ENCODE measurements around the gene URB1. TPM values are rescaled to one million over a fixed set of nuclear protein-coding genes. Genes with fewer than 3 reads are reported as not detected.
"Not testable (repeated sequence)": the region's sequence is repeated elsewhere in the genome, so short reads cannot be mapped to it uniquely, and the experiment has no call there.

Gene URB1, protein sequence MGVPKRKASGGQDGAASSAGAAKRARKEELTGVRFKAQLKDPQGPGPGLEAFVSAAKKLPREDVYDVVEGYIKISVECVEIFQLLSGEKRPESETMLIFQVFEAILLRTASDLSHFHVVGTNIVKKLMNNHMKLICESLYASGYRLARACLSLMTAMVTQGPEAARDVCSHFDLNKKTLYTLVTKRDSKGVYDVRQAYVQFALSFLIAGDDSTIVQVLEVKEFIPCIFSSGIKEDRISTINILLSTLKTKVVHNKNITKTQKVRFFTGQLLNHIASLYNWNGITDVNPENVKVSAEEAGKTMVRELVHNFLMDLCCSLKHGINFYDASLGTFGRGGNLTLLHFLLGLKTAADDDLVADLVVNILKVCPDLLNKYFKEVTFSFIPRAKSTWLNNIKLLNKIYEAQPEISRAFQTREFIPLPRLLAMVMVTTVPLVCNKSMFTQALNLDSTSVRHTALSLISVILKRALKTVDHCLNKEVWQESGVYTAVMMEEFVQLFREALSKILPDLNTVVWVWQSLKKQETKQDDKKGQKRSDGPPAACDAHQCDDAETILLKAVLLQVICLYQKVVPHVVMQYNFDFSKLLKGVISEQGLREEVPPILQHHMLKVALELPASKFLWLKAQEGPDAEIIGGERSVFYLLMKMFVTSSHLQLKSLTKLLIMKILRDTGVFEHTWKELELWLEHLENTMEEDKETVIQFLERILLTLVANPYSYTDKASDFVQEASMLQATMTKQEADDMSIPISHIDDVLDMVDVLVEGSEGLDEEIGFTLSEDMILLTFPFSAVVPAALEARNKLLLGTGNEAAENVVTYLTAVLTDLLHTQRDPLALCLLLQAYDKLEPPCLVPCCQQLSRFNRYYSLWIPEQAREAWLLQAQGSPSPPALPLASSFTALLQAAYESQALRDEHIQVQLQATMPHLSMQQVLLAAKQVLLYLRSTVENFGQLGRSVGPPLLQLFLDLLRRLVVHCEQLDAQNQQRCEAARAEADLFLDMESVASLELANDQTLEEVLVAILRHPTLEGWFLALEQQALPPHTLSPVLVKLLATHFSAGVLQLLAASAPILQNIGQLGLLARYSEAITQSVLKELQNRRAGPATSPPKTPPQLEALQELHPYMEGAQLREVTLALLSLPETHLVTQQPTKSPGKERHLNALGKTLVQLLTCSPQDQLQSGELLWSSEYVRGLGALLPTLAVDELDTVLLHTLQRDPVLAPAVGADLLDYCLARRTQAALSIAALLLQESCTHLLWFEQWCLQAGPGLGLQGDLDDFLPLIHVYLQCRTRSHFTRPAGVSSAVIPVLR (N-terminal part only)
- total RNA-seq (2014; rRNA removed; shearing (Covaris generic)): 7.3 and 9.8 TPM in 2 replicates

- DNase-seq (ENCODE audit: low spot score): peak; percentile 74
Measured at GRCh38 chr21:32392880-32393676, at the start of gene URB1. Gene URB1, minus strand, starts transcription at chr21:32393012. Its CDS starts 102 bp downstream, at chr21:32392910.

GRCh38 chr21:32437729-32438128 lies 44.9 kb upstream of the URB1 start:
- no peak for DNase-seq (ENCODE audit: low spot score)

DNA sequence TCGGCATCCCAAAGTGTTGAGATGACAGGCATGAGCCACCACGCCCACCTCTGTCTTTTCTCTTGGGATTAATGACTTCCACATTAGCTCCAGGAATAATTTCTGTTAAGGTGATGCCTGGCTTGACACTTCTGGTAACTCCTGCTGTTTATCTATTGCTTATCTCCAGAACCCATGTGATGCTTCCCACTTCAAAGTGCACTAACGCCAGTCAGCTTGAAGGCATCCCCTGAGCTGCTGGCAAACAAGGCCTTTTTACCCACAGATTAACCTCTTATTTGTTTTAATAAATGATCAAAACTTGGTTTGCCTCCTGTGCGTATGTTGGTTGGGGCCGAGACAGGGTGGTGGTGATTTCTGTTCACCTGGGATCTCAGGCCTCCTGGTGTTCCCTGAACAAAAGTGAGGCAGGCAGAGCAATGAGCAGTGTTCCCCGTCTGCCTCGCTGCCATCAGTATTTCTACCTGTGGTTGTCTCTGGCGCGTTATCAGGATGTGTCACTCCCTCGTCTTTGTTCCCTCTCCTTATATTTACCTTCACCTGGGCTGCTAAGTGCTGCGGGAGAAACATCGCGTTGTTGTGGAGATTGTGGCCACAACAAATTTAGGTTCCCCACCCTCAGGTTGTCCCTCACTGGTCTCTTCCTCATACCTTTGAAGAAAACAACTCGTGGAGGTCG lies 40.3 kb upstream of the URB1 start:
- not testable (repeated sequence) for DNase-seq (ENCODE audit: low spot score)

DNA sequence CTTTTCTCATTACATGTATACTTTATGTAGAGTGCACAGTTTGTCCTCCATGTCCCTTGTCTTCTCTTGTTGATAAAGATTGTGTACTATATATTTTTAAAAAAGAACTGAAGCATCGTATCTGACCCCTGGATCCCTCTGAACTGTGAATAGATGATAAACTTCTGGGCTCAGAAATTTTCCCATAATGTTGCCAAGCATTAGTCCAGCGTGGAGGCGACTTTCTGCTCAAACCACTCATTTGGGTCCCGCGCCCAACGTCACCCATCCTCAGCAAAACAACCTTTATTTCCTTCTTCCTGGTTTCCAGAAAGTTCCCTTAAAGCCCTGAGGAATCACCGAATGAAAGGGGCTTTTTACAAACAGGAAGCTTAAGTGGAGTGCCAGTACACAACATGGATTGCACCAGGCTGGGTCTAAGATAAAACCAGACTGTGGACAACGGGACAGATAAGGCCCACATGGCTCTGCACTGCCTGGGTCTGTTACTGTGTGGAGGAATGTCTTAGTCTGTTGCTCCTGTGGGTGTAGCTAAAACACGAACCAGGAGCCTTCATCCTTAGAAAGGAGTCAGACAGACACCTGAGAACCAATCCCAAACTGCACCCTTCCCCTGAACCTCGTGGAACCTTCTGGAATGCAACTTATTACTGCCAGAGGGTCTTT lies 35.3 kb upstream of the URB1 start:
- DNase-seq (ENCODE audit: low spot score): no peak

- DNase-seq (ENCODE audit: low spot score): no peak
Measured at GRCh38 chr21:32426592-32427051, 33.8 kb upstream of the URB1 start.

DNA sequence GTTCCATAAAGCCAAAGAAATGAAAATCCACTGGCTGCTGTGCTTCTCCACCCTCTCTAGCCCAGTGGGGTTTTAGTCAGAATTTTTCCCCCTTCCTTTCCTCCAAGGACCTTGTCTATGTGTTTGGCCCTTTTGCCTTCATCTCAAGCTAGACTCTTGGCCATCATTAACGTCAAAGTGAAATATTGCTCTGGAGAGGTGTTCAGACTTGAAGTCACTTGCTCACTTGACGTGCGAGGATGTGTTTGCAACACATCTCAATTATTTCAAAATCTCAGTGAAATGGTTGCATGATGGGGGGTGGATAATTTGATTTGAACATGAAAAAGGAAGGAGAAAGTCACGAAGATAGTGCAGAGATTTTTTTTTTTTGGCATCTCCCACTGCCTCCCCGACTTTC lies 33.3 kb upstream of the URB1 start:
- no peak for DNase-seq (ENCODE audit: low spot score)

- no peak for DNase-seq (ENCODE audit: low spot score)
Measured at GRCh38 chr21:32425628-32426027, 32.8 kb upstream of the URB1 start.

- DNase-seq (ENCODE audit: low spot score): no peak
Measured at GRCh38 chr21:32424674-32425073, 31.9 kb upstream of the URB1 start.

- no peak for DNase-seq (ENCODE audit: low spot score)
Measured at GRCh38 chr21:32424191-32424535, 31.4 kb upstream of the URB1 start.

- no peak for DNase-seq (ENCODE audit: low spot score)
Measured at GRCh38 chr21:32423320-32424190, 30.7 kb upstream of the URB1 start.

DNA sequence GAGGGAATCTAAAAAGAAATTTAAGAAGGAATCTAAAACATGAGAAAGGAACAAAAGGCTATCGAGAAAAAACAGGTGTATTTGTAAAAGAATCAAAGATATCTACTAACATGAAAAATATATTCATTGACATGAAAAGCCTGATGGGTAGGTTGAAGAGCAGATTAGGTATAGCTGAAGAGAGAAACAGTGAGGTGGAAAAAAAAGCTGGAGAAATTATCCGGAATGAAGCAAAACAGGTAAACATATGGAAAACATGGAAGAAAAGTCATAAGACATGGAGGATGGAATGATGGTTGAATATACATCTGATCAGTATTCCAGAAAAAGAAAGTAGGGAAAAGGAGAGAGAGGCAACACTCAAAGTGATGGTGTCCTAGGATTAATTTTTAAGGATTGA lies 29.3 kb upstream of the URB1 start:
- DNase-seq (ENCODE audit: low spot score): no peak

- no peak for DNase-seq (ENCODE audit: low spot score)
Measured at GRCh38 chr21:32418146-32418545, 25.3 kb upstream of the URB1 start.

DNA sequence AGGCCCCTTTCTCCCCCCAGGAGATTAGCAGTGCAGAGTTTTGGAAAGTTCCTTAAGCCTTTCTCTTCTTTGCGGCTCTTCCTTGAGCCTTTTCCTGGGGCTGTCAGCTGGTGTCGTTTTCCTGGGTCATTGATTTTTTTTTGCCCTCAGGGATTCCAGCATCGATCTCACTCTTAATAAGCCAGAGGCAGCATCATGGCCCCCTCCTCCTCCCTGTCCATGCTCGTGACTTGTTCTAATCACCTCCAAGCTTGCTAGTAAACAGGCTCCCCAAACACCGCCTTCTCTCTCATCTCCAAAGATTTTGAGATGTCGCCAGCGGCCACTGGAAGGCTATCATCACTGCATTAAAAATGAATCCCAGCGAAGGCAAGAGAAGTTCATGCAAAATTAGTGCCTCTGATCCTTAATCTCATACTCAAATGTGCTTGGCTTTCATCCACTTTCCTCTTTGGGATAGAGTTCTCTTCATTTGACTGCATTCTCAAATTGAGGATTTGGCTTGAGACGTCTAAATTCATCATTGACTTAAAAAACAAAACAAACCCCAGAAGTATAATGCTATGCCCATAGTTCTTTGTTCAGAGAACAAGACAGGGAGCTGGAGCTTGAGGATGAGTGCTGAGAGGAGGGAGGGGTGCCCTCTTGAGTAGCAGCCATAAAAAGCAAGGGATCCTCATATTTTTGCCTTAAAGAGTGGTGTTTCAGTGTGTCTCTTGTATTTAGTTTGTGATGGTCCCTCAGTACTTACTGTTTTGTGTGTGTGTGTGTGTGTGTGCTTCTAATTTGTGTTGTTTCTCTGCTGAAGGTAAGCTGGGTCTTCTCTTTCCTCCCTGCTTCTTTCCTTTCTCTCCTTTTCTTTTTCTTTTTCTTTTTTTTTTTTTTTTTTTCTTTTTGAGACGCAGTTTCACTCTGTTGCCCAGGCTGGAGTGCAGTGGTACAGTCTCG lies 22.9 kb upstream of the URB1 start:
- DNase-seq (ENCODE audit: low spot score): no peak

DNA sequence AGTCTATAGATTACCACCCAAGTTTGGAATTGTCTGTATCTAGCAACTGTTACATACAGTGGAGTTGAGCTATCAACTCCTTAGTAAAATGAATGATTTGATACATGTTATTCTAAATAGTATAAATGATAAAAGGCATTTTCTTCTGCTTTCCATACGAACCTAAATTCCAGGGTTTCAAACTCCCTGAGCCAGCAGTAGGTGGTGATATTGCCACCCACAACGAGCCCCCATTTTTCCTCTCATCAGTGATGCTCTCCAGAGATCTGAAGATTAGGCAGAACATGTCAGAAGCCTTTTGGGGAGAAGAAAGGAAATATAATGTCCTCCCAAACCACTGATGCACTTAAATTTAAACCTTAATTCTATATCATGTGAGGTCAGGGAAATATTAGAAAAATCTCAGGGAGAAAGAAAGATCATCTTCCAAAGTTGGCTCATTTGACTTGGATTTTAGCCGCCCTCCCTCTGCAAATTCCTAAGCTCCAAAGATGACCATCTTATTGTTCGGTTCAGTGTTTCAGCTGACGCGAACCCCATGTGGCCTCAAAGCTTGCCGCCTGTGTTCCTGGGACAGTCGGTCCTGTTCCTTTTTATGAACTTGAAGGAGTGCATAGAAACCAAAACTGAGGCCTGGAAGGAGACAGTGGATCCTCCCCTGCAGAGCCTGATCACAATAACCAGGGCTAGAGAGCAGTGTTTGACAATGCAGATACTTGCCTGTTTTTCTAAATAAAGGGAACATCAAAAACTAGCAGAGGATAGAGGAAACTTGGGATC lies 22.0 kb upstream of the URB1 start:
- no peak for DNase-seq (ENCODE audit: low spot score)

- no peak for DNase-seq (ENCODE audit: low spot score)
Measured at GRCh38 chr21:32413697-32414578, 21.1 kb upstream of the URB1 start.

DNA sequence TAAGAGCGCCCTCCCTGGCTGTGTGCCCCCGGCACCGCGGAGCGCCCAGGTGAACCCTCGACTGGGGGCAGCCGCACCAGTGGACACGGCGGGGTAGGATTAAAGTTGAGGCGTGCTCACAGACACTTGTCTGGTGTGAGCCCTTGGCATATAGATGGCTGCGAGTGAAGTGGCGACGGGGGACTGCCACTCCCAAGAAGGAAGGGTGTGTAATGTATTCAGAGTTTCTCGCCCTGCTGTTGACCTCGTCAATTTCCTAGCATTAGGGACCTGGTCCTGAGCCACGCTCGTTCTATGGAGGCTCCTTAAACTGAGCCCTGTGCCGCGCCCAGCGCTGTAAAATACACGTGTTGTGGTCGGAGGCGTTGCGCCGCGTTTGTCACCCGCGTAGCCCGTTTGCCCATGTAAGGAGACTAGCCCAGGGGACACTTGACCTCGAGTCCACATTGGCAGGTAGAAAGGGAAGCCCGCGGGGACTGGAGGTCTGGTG lies 20.2 kb upstream of the URB1 start:
- no peak for DNase-seq (ENCODE audit: low spot score)

All from H4 (cell line).